MG63 (cell line): ENCODE results near the gene SLC15A4. TPM values are rescaled to one million over a fixed set of nuclear protein-coding genes. Genes with fewer than 3 reads are reported as not detected.
"Not testable (repeated sequence)": the region's sequence is repeated elsewhere in the genome, so short reads cannot be mapped to it uniquely, and the experiment has no call there.

ENCODE experiments used
- DNase-seq: peaks from one replicate; pipeline ENCODE4 v3.0.0-alpha.2; 2020
- H3K27me3 ChIP-seq: fragments of 250-450 bp; sonication (Bioruptor Pico); 2 replicates; pipeline ENCODE4 v1.5.1; 2020; ENCODE audit warnings: mild to moderate bottlenecking, moderate library complexity
- H3K36me3 ChIP-seq: fragments of 250-450 bp; sonication (Bioruptor Pico); 2 replicates; pipeline ENCODE4 v1.5.1; 2020; ENCODE audit warnings: mild to moderate bottlenecking, moderate library complexity
- H3K4me3 ChIP-seq: fragments of 250-450 bp; sonication (Bioruptor Pico); 2 replicates; pipeline ENCODE4 v1.5.1; 2020; ENCODE audit warnings: mild to moderate bottlenecking, moderate library complexity
- H3K9me3 ChIP-seq: fragments of 250-450 bp; sonication (Bioruptor Pico); 2 replicates; pipeline ENCODE4 v1.5.1; 2020; ENCODE audit warnings: mild to moderate bottlenecking, moderate library complexity
- total RNA-seq: library from RNA; depleted of rRNA; stranded (reverse); fragments of >200 nt; shearing (Covaris generic); gene quantifications from 2 replicates; pipeline ENCODE4 v1.2.3, GENCODE V29; 2014; ENCODE audit warnings: low replicate concordance

Gene SLC15A4
- total RNA-seq, 1 experiment from 2014 or later: 26.9 TPM

DNA sequence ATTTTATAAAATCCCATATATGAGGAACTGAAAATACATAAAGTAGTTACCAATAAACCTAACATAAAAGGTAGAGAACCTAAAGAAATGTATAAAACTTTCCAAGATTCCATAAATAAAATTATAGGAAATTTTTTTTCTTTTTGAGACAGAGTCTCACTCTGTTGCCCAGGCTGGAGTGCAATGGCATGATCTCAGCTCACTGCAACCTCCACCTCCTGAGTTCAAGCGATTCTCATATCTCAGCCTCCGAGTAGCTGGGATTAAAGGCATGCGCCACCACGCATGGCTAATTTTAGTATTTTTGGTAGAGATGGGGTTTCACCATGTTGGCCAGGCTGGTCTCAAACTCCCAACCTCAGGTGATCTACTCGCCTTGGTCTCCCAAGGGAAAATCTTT, 18.4 kb downstream of the SLC15A4 start:
- not testable (repeated sequence) for H3K4me3 ChIP-seq, H3K9me3 ChIP-seq, DNase-seq, H3K27me3 ChIP-seq
- peaks cover 73% of the 10 kb centered on the region for H3K36me3 ChIP-seq

DNA sequence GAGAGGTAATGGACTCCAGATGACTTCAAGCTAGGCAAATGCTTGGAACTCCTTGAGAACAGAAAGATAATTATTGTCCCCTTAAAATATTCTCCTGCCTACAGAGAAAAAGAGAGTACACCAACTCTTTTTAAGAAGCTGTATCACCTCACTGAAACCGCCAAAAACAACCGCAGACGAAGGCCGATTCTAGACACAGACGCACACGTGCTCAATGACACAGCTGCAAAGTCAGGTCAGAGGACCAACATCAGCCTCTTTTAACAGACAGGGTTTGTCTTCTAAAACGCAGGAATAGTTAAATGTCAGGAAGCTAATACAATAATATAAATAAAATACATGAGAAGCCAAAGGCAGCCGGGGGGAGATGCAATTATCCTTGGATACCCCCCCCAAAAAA, 19.0 kb downstream of the SLC15A4 start:
- Histone ChIP-seq H3K27me3 (no peaks in the 10 kb centered on the region), H3K36me3 (peaks cover 76% of the 10 kb centered on the region), H3K9me3 (peaks cover 3% of the 10 kb centered on the region), H3K4me3 (no peak overlapping the region)
- no peak for DNase-seq

GRCh38 chr12:128803788-128804187, 20.0 kb downstream of the SLC15A4 start:
- peaks cover 75% of the 10 kb centered on the region for H3K36me3 ChIP-seq

GRCh38 chr12:128802756-128803155, 21.0 kb downstream of the SLC15A4 start:
- Histone ChIP-seq H3K4me3 (no peak overlapping the region), H3K36me3 (peaks cover 75% of the 10 kb centered on the region)
- no peak for DNase-seq

More at GRCh38 chr12:128803788-128804187, 20.0 kb downstream of the SLC15A4 start:
- no peak for DNase-seq
- Histone ChIP-seq H3K4me3 (no peak overlapping the region), H3K27me3 (no peaks in the 10 kb centered on the region), H3K9me3 (peaks cover 3% of the 10 kb centered on the region)

DNA sequence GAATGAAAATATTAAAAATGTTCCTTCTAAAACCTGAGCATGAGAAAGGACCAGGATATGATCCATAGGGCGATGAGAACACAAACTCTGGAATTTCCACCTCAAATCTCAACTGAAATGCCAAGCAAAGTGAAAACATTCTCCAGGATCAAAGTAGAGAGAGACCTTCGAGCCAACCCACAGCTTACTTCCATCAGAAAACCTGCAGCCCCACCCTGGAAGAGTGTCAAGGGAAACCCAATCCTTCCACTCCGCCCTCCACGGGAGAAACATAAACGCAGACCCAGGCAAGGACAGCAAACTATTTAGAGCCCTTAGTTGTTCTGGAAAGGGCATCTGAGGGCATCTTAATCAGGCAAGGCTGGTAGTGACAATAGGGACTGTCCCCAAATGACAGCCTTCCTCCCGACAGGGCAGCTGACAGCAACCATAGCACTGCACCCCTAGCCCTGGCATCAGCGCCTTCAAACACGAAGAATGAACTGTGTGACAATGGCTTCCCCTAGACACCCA, 21.8 kb downstream of the SLC15A4 start:
- no peak overlapping the region for H3K4me3 ChIP-seq
- H3K27me3 ChIP-seq: no peaks in the 10 kb centered on the region
- H3K36me3 ChIP-seq: peaks cover 76% of the 10 kb centered on the region
- DNase-seq: no peak
- peaks cover 3% of the 10 kb centered on the region for H3K9me3 ChIP-seq

More at GRCh38 chr12:128802756-128803155, 21.0 kb downstream of the SLC15A4 start:
- peaks cover 3% of the 10 kb centered on the region for H3K9me3 ChIP-seq
- H3K27me3 ChIP-seq: no peaks in the 10 kb centered on the region

DNA sequence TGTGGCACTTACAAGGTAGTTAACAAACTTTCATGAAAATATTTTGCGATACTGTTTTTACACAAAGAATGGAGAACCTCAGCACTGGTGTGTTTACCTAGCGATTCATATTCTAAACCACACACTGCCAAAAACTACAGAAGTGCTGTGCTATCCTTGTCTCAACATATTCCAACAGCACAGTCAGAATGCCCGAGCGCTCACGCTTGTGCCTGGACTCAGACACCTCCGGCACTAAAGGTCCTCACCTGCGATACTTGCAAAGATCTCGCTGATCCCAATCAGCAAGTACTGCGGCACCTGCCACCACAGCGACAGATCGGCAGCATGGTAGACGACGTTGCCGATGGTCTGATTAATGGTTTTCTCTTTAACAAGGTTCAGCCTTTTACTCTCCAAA, 23.2 kb downstream of the SLC15A4 start:
- Histone ChIP-seq H3K4me3 (no peak overlapping the region), H3K9me3 (peaks cover 3% of the 10 kb centered on the region), H3K36me3 (peaks cover 71% of the 10 kb centered on the region), H3K27me3 (no peaks in the 10 kb centered on the region)
- DNase-seq: no peak

GRCh38 chr12:128798571-128799341, 25.0 kb downstream of the SLC15A4 start:
- no peak for DNase-seq
- no peaks in the 10 kb centered on the region for H3K27me3 ChIP-seq
- H3K9me3 ChIP-seq: no peaks in the 10 kb centered on the region
- no peak overlapping the region for H3K4me3 ChIP-seq
- H3K36me3 ChIP-seq: peaks cover 68% of the 10 kb centered on the region

GRCh38 chr12:128797119-128798118, 26.3 kb downstream of the SLC15A4 start:
- Histone ChIP-seq H3K36me3 (peaks cover 68% of the 10 kb centered on the region), H3K4me3 (no peak overlapping the region), H3K9me3 (no peaks in the 10 kb centered on the region), H3K27me3 (no peaks in the 10 kb centered on the region)
- no peak for DNase-seq

GRCh38 chr12:128796439-128797118, 27.2 kb downstream of the SLC15A4 start:
- Histone ChIP-seq H3K36me3 (peaks cover 68% of the 10 kb centered on the region), H3K4me3 (no peak overlapping the region)
- no peak for DNase-seq

DNA sequence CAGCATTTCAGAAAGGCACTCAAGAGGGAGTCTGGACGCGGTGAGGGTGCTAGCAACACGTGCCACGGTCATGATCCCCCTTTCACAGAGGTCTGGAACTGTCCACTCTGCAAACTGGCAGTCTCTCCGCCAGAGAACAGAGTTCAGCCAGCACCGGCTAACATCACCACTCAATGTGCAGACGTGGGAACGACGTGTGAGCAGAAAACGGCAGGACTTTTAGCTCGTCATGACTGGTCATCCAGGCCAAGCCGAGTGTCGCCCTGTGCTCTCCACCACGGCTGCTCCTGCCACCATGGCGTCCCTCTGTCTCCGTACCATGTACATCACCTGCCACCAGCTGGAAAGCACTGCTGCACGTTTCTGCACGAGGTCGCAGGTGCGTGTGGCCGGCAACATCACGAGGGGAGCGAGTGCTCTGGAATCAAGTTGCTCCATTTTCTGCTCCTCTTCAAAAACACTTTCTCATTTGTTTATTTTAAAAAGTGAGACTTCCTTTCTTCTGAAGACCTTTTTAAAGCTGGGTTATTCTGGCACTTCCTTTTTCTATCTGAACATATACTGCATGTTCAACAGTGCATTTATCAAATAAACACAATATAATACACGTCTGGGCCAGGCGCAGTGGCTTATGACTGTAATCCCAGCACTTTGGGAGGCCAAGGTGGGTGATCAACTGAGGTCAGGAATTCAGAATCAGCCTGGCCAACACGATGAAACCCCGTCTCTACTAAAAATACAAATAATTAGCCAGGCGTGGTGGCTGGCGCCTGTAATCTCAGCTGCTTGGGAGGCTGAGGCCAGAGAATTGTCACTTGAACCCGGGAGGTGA, 28.0 kb downstream of the SLC15A4 start:
- H3K27me3 ChIP-seq: no peaks in the 10 kb centered on the region
- peaks cover 61% of the 10 kb centered on the region for H3K36me3 ChIP-seq
- H3K9me3 ChIP-seq: no peaks in the 10 kb centered on the region
- DNase-seq: no peak
- H3K4me3 ChIP-seq: no peak overlapping the region

More at GRCh38 chr12:128796439-128797118, 27.2 kb downstream of the SLC15A4 start:
- Histone ChIP-seq H3K27me3 (no peaks in the 10 kb centered on the region), H3K9me3 (no peaks in the 10 kb centered on the region)

DNA sequence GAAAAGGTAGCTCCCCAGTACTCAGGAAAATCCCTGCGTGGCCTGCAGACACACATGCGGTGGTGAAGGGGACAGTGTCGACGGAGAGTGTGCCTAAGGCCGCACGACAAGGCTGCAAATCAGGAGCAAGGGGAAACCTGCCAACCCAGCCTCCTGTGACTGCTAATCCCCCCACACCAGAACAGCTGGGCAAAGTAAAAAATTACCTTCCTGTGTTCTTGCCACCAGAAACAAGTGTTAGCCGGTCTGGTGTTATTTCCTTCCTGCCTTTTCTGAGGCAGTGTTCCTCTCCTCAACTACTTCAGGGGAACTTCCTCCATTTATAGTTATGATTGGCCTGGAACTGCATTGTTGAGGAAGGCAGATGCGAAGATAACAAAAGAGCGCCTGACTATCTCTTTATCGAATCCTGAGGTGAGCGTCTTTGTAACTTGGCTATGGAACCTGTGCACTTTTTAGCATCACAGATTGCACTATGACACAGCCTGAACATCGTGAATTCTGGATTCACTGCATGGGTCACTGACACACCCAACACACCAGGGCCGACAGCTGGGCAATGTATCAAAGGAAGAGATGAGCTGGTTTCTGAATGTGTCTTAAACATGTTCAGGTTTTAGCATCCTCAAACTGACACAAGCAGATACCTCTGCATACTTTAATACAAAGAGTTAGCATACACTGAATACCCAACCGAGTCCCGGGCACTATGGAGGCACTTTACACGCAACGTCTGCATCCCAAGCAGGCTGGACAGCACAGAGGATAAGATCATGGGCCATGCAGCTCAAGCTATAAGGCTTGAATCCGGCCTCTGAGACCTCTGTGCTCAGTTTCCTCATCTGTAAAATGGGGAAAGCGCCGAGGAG, 28.9 kb downstream of the SLC15A4 start:
- Histone ChIP-seq H3K4me3 (no peak overlapping the region), H3K36me3 (peaks cover 54% of the 10 kb centered on the region)

DNA sequence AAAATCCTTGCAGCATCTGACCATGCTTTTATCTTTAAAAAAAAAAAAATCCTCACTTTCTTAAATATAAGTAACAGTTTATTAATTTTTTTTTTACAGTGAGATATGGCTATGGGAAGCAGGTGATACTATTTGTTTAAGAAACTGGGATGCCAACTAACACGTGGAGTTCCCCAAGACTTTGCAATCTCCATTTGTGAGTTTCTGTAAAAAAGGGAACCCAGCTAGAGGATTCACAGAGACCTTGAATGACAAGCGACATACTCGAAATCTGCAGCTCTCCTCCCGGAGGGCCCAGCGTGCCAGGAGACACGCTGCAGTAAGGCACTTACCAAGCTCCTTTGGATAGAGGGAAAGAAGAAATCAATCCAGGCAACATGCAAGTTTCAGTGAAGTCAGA, 30.1 kb downstream of the SLC15A4 start:
- H3K36me3 ChIP-seq: peaks cover 44% of the 10 kb centered on the region
- no peaks in the 10 kb centered on the region for H3K27me3 ChIP-seq
- no peak for DNase-seq
- H3K9me3 ChIP-seq: no peaks in the 10 kb centered on the region
- H3K4me3 ChIP-seq: no peak overlapping the region

More for the DNA sequence above, 28.9 kb downstream of the SLC15A4 start:
- DNase-seq: no peak
- Histone ChIP-seq H3K27me3 (no peaks in the 10 kb centered on the region), H3K9me3 (no peaks in the 10 kb centered on the region)

DNA sequence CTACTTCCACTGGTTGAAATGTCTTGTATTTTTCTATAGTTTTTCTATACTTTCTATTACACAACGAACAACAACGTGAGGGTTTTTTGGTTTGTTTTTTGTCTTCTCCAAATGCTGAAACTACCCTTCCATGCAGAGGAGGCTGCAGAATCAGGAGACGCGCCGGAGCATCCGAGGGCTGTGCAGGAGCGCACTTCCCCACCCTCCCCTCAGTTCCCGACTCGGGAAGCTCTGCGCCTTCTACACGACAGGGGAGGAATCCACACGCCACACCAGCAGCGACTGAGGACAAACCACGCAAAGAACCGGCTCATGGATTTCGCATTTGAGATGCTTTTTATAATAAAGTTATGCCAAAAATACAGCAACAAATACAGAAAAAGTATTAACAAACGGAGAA, 30.9 kb downstream of the SLC15A4 start:
- H3K27me3 ChIP-seq: no peaks in the 10 kb centered on the region
- H3K36me3 ChIP-seq: peaks cover 36% of the 10 kb centered on the region

GRCh38 chr12:128792398-128792797, 31.4 kb downstream of the SLC15A4 start:
- Histone ChIP-seq H3K36me3 (peaks cover 31% of the 10 kb centered on the region), H3K4me3 (no peak overlapping the region)
- no peak for DNase-seq

More for the DNA sequence above, 30.9 kb downstream of the SLC15A4 start:
- H3K4me3 ChIP-seq: no peak overlapping the region
- no peaks in the 10 kb centered on the region for H3K9me3 ChIP-seq
- DNase-seq: no peak

More at GRCh38 chr12:128792398-128792797, 31.4 kb downstream of the SLC15A4 start:
- no peaks in the 10 kb centered on the region for H3K27me3 ChIP-seq
- H3K9me3 ChIP-seq: no peaks in the 10 kb centered on the region
